GM19397 (cell line): ENCODE results near the gene SDF4.

Source experiments
- ATAC-seq: cut with Tn5 transposase; IDR thresholded peaks from one replicate; pipeline ENCODE4 v1.9.1; 2021; ENCODE audit warnings: mild to moderate bottlenecking, moderate library complexity; ENCODE audit not compliant: unreplicated experiment

The SDF4 gene

DNA sequence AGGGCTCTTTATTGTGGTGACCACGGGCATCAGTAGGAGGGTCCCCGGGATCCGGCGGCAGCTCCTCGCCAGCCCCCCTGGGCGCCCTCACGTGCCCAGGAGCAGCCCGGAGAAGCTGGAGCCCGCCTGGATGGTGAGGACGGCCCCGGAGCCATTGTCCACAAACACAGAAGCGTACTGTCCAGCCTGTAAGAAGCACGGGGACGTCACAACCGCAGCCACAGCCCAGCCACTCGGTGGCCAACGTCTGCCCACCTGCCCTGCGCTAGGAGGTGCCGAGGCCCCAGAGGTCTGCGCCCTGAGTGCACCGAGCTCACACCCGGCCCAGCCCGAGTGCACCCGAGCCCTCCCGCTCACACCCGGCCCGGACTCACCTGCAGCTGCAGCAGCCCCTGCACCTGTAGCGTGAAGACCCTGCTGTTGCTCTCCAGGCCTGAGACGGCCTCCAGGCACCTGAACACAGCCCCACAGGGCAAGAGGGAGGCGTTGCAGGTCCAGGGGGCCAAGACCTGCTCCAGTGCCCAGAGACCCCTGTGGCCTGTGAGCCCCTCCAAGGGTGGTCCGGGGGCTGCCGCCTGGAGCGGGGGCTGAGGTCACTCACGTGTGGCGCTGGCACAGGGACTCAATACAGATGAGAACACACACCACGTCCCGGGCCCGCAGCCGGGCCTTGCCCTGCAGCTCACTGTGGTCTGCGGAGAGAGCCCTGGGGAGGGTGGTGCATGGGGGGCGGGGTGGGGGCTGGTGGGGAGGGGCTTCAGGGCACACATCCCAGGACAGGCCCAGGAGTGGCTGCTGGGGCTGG, 10.9 kb upstream of the SDF4 start:
- ATAC-seq, result no peak

DNA sequence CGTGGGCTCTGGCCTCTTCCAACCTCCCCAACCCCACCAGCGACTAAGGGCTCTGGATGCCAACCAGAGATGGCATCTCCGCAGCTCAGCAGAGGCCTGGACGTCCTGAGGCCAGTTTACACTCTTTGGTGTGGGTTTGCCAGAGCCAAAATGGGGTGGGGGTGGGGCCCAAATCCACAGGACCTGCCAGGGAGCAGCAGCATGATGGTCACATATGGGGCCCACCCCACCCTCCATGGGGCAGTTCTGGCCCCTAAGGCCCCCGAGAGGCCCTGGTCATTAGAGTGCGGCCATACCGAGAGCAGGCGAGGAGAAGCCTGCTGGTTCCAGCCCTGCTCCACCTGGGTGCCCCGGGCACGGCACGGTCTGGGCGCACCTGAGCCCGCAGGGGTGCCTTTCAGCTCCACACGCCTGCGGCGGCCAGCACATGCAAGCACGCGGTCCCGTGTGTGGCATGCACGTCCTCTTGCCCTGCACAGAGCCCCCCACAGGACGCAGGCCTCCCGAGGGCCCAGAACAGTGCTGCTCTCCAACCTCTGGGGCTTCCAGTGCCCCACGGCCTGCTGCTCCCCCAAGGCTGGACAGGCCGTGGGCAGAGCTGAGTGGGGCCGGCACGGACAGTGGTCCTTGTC, 9.9 kb upstream of the SDF4 start:
- no peak for ATAC-seq

DNA sequence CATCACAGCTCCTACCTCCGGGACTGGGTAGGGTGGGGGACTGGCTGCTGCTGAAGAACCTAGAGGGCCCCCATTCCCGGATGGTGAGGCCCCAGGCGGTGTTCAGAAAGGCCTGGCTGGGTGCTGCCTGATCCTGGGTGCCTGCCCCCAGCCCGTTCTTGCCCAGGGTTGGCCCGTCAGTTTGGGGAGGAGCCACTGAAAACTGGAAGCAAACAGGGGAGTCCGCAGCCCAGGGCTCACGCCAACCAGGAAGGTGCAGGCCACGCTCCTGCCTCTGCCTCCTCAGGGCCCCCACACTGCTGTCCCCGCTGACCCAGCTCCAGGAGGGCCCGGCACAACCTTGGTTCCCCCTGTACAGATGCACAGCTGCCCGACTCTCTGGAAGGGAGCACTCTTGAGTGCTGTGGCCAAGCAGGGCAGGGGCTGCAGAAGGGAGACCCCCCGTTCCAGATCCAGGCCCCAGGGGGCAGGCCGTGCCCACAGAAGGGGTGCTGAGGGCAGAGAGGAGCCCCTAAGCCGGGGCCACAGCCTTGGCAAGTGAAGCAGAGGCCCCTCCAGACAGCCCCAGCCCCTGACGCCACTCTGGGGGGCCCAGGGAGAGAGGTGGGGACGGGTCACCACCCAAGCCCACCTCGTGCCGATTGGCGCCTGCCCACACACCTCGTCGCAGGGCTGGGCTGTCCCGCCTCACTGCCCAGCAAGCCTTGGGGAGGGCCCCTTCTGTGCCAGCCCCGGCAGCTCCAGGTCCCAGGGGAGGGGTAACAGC, 9.2 kb upstream of the SDF4 start:
- ATAC-seq, result no peak

GRCh38 chr1:1240348-1240732, 8.5 kb upstream of the SDF4 start:
- ATAC-seq, result no peak

DNA sequence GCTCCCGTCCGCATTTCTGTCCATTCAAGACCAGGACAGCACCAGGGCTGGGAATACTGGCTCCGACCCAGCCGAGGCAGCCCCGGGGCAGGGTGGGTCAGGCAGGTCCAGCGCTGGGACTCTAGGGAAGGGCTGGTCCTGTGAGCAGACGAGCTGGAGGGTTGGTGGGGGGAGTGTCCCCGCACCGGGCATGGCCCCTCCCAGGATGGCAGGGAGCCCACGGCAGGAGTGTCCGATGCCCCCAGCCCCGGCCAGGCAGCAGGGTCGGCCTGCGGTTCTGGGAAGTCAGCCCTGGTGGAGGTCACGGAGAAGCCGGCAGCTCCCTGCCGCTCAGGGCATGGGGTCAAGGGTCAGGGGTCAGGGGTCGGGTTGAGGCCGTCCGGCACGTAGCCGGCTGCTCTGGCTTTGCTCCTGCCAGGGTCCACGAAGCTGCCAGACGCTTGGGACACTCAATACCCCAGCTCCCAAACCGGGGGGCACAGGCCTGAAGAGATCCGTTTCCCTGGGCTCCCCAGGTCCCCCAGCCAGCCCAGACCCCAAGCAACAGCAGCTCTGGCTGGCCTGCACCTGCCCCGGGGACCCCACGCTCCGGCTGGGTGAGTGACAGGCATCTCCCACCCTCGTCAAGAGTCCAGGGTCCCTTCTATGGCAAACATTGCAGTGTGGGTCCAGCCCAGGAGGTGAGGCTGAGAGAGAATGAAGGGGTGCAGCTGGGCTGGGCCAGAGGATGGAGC, 8.0 kb upstream of the SDF4 start:
- ATAC-seq, result no peak

DNA sequence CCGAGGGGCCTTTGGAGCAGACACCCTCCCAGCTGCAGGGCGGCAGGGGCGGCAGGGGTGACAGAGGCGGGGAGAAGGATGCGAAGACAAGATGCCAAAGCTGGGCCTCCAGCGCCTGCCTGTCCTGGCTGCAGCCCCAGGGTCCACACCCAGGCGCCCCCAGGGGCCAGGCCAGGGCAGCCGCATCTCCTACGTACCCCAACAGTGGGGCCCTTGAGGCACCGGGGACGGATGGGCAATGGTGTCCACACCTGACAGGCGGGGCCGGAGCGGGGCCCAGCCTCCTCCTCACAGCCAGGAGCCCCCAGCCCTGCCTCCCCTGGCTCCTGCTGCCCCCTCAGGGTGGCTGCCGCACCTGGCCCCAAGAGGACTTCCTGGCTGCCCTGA, 7.4 kb upstream of the SDF4 start:
- ATAC-seq, result no peak

DNA sequence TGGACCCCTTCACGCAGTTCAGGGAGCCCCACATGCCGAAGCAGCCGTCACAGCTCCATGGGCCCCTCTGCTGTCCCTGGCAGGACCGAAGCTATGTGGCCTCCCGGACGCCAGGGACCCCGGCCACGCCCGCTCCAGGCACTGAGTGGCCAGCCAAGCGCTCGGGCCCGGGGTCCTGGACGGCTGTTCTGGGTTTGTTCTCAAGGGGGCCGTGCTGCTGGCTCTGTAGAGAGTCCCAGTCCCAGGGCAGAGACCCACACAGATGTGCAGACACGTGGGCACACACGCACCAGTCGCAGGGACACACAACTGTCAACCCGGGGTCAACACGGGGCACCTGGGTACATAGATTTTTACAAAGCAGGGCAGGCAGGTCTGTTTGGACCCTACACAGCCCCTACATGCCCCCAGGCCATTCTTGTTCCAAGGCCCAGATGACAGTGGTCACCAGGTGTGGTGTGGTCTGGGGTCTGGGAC, 6.9 kb upstream of the SDF4 start:
- ATAC-seq, result no peak

- no peak for ATAC-seq
These were observed 6.3 kb upstream of the SDF4 start for GRCh38 chr1:1237874-1238701.

- ATAC-seq, result no peak
These were observed 5.4 kb upstream of the SDF4 start for GRCh38 chr1:1236945-1237873.

DNA sequence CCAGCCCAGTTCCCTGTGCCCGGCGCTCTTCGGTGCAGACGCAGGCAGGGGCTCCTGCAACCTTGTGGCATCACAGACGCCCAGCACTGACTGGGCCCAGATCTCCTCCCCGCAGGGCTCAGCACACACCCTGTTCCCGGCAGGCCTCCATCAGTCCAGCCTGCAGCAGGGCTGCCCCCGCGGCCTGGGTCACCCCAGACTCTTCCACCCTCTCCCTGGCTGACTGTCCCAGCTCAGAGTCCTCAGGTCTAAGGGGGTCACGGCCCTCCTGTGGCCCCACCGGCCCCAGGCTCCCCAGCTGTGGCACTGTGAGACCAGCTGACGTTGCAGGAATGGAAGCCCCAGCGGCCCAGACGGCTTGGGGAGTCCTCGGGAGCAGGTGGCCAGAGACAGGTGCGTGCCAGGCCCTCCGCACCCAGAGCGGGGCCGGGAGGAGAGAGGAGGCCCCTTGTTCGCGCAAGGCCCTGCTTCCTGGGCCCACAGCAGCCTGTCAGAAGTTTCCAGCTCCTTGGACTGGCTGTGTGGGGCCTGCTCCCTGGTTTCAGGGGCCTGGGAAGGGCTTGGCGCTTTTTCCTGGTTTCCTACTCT, 4.5 kb upstream of the SDF4 start:
- ATAC-seq, result no peak

DNA sequence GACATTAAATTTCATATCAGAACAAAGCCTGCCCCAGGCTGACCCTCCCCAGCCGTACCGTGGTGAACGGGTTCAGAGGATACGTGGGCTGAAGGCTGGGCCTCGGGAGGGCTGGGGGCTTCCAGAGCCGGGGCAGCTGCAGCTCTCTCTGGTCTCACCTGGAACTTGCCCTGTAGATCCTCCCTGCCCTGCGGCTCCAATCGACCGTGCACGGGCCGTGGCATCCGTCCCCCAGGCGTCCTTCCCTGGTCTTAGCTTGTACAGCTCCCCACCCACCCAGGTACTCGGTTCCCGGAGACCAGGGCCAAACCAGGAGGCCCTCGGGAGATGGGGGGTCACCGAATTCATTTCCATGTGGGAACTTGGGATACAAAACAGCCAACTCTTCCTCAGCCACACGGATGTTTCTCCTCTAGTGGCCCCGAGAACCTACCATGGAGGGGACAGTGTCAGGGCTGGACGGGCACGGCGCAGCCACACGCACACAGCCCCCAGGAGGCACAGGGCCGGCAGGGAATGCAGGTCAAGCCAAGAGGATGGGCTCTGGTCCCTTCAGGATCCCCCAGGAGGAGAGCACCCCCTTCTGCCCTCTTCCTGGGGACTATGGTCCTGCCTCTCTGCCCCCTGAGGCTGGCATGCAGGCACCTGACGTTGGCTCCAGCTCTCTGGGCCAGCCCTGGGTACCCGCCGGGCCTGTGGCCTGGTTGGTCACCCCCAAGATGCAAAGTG, 3.4 kb upstream of the SDF4 start:
- ATAC-seq, result no peak

DNA sequence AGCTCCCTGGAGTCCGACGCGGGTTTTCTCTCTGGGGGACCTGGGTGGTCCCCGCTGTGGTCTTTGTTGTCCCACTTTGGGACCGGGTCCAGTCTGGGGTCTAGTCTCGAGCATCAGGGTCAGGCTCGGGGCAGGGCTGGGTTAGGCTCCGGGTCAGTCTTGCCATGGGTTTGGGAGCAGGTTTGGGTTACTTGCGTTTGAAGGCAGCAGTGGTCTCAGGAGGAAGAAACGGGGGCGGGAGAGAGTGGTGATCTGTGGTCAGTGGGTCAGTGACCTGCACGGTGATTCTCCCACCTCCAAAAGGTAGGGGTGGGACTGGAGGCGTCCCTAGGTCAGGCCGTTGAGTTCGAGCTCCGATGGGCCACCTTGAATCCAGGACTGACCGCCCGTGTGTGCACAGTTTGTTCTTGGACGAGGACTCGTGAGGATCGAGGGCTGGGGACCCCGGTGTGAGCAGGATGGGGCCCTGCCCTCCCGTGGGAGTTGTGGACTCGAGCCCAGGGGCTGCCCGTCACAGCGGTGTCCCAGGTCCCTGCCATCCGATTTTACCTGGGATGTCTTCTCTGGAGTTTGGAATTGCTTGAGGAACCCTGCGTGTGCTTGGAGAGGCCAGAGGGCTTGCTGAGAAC, 2.5 kb upstream of the SDF4 start:
- ATAC-seq, result no peak

GRCh38 chr1:1233567-1233892, 1.7 kb upstream of the SDF4 start:
- no peak for ATAC-seq

- ATAC-seq, result no peak
These were observed 1.2 kb upstream of the SDF4 start for GRCh38 chr1:1232796-1233566.

GRCh38 chr1:1232208-1232795, 501 bp upstream of the SDF4 start, which contains the start of gene B3GALT6:
B3GALT6 (plus strand) TSS chr1:1232237; CDS start chr1:1232279, 42 bp downstream.
- ATAC-seq, result no peak

DNA sequence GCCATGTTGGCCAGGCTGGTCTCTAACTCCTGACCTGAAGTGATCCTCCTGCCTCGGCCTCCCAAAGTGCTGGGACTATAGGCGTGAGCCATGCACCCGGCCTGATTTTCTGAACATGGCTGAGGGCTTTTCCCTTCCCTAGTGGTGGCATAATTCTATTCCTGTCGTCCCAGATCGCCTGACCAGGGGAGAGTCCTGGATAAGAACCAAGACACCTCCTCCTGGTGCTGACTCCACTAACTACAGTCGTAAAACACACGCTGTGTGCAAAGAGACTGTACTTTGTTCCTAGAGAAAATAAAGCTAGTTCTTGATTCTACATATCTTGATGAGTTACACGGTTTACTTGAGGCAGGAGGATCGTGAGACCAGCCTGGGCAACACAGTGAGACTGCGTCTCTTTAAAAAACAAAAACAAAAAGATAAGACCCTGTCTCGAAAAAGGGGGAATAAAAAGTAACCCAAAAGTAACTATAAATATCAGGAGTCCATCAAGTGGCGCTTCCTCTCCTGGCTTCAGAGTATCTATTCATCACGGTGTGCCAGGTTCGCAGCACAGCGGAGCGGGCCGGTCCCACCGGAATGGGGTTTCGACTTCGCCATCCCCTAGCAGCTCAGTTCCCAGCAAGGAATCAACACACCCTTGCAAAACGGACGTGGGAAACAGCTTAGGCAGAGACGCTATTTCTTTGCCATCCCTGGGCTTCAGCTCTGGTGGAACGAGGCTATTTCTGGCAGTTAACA, 973 bp downstream of the SDF4 start:
- no peak for ATAC-seq
